HG02852 (cell line): ENCODE results near the gene MTOR.
A peak's percentile ranks its signal among the peaks of the same experiment; 100 is the strongest.
"Not testable (repeated sequence)": the region's sequence is repeated elsewhere in the genome, so short reads cannot be mapped to it uniquely, and the experiment has no call there.

ENCODE experiments used
- ATAC-seq: cut with Tn5 transposase; IDR thresholded peaks from one replicate; pipeline ENCODE4 v1.9.1; 2021; ENCODE audit warnings: mild to moderate bottlenecking, moderate library complexity; ENCODE audit not compliant: unreplicated experiment

Gene MTOR

GRCh38 chr1:11262171-11263049 is at the start of gene MTOR:
Gene MTOR, minus strand, starts transcription at chr1:11262551. Its CDS starts 3,142 bp downstream, at chr1:11259409.
- peak; percentile 97 for ATAC-seq

GRCh38 chr1:11309385-11309784 is 47.0 kb upstream of the MTOR start:
- ATAC-seq, result no peak

GRCh38 chr1:11308699-11309224 is 46.4 kb upstream of the MTOR start:
- ATAC-seq, result no peak

GRCh38 chr1:11307852-11308251 is 45.5 kb upstream of the MTOR start:
- no peak for ATAC-seq

- ATAC-seq, result not testable (repeated sequence)
Measured at GRCh38 chr1:11305516-11305915, 43.2 kb upstream of the MTOR start.

- ATAC-seq, result no peak
Measured at GRCh38 chr1:11302366-11302765, 40.0 kb upstream of the MTOR start.

- no peak for ATAC-seq
Measured at GRCh38 chr1:11301601-11302000, 39.2 kb upstream of the MTOR start.

GRCh38 chr1:11299225-11299574 is 36.8 kb upstream of the MTOR start:
- ATAC-seq, result no peak

GRCh38 chr1:11298390-11299224 is 36.3 kb upstream of the MTOR start:
- no peak for ATAC-seq

- ATAC-seq, result not testable (repeated sequence)
Measured at GRCh38 chr1:11297774-11298173, 35.4 kb upstream of the MTOR start.

GRCh38 chr1:11295905-11296304 is 33.6 kb upstream of the MTOR start:
- no peak for ATAC-seq

- ATAC-seq, result no peak
Measured at GRCh38 chr1:11294951-11295350, 32.6 kb upstream of the MTOR start.

GRCh38 chr1:11293856-11294255 is 31.5 kb upstream of the MTOR start:
- ATAC-seq, result no peak

- ATAC-seq, result no peak
Measured at GRCh38 chr1:11291049-11291448, 28.7 kb upstream of the MTOR start.

- ATAC-seq, result no peak
Measured at GRCh38 chr1:11289064-11289463, 26.7 kb upstream of the MTOR start.

GRCh38 chr1:11286735-11287410 is 24.5 kb upstream of the MTOR start:
- ATAC-seq, result no peak

- ATAC-seq, result no peak
Measured at GRCh38 chr1:11285883-11286734, 23.8 kb upstream of the MTOR start.

GRCh38 chr1:11284784-11285183 is 22.4 kb upstream of the MTOR start:
- ATAC-seq, result no peak

GRCh38 chr1:11283151-11283550 is 20.8 kb upstream of the MTOR start:
- ATAC-seq, result no peak
